HG03520 (cell line): Measurements from ENCODE around the gene MOV10L1.

Experiments used
- ATAC-seq: cut with Tn5 transposase; IDR thresholded peaks from one replicate; pipeline ENCODE4 v1.9.1; 2021; ENCODE audit warnings: mild to moderate bottlenecking, moderate library complexity; ENCODE audit not compliant: unreplicated experiment

MOV10L1 gene

GRCh38 chr22:50089682-50090411 is at the start of gene MOV10L1:
Gene MOV10L1, plus strand, starts transcription at chr22:50090006. Its CDS starts 83 bp downstream, at chr22:50090089.
- ATAC-seq = no peak

GRCh38 chr22:50040717-50041116 is 49.1 kb upstream of the MOV10L1 start:
- no peak for ATAC-seq

- ATAC-seq = no peak
Measured at GRCh38 chr22:50041361-50042065, 48.3 kb upstream of the MOV10L1 start.

- ATAC-seq = no peak
Measured at GRCh38 chr22:50044485-50045118, 45.2 kb upstream of the MOV10L1 start.

GRCh38 chr22:50045211-50046018 is 44.4 kb upstream of the MOV10L1 start:
- ATAC-seq = no peak

GRCh38 chr22:50046019-50046415 is 43.8 kb upstream of the MOV10L1 start:
- ATAC-seq = no peak

- ATAC-seq = no peak
Measured at GRCh38 chr22:50046481-50047245, 43.1 kb upstream of the MOV10L1 start.

GRCh38 chr22:50047346-50047745 is 42.5 kb upstream of the MOV10L1 start:
- no peak for ATAC-seq

GRCh38 chr22:50048061-50048765 is 41.6 kb upstream of the MOV10L1 start:
- ATAC-seq = no peak

GRCh38 chr22:50048836-50049235 is 41.0 kb upstream of the MOV10L1 start:
- ATAC-seq = no peak

- ATAC-seq = no peak
Measured at GRCh38 chr22:50049299-50050195, 40.3 kb upstream of the MOV10L1 start.

- ATAC-seq = no peak
Measured at GRCh38 chr22:50051930-50052329, 37.9 kb upstream of the MOV10L1 start.

GRCh38 chr22:50053861-50054260 is 35.9 kb upstream of the MOV10L1 start:
- ATAC-seq = no peak

GRCh38 chr22:50056214-50056972 is 33.4 kb upstream of the MOV10L1 start:
- ATAC-seq = no peak

- no peak for ATAC-seq
Measured at GRCh38 chr22:50057278-50058060, 32.3 kb upstream of the MOV10L1 start.

- ATAC-seq = no peak
Measured at GRCh38 chr22:50058061-50058905, 31.5 kb upstream of the MOV10L1 start, which contains the start of gene TTLL8. Gene TTLL8, minus strand, starts transcription at chr22:50058298.
